ENCODE measurements around the gene SLX1A. TPM values are rescaled to one million over a fixed set of nuclear protein-coding genes. Genes with fewer than 3 reads are reported as not detected.

SLX1A gene
- total and polyA plus RNA-seq, 9 of the 15 experiments (the other 6 are each of a cell fraction or from before 2014, with no cell fraction given) = 2.3 to 86.5 (median 11.6) TPM

- H2AFZ ChIP-seq (ENCODE audit: low read depth, low read length) = 0 out of 2 replicates have a peak overlapping the region, but pooled peaks have one; percentile 45
- ATAC-seq (no peak), DNase-seq (ENCODE audit: extremely low read depth in 1 of 4, low spot score in 3 of 4) (no peak), FAIRE-seq (no peak)
- H3K9me3 ChIP-seq (replicated peaks; ENCODE audit: control insufficient read depth, insufficient read depth, low read depth, low read length) = peaks cover 8% of the 10 kb centered on the region; the same call in 1 of the 2 replicates
- BruUV-seq (replicated peaks) = no TSS peak
- H3K4me1 ChIP-seq (replicated peaks in 1 of 2; ENCODE audit: control insufficient read depth in 2 of 2, insufficient read depth in 2 of 2, low read length in 2 of 2) = no peaks in the 10 kb centered on the region
- no peaks in the 10 kb centered on the region for H4K20me1 ChIP-seq (replicated peaks; ENCODE audit: control insufficient read depth, insufficient read depth, low read length)
- ChIA-PET CTCF (ENCODE audit: low intra/inter-chr PET ratio) (no interaction called here), POLR2A (no interaction called here)
- H3K79me2 ChIP-seq (ENCODE audit: control insufficient read depth, insufficient read depth, low read length) = no peaks in the 10 kb centered on the region
- H3K4me3 ChIP-seq = no peak overlapping the region
- in situ Hi-C loops (cut with MboI) (no loop called here), intact Hi-C loops (cut with micrococcal nuclease) (no loop called here)
- no peak overlapping the region for H3K9ac ChIP-seq (ENCODE audit: insufficient read depth in 1 of 2, low read depth in 2 of 2, low read length in 2 of 2)
- TF ChIP-seq RCOR1 (IDR thresholded peaks at IDR 0.05; ENCODE audit: borderline replicate concordance in 1 of 2, low read depth in 2 of 2, low read length in 2 of 2) (no peak), YY1 (IDR thresholded peaks at IDR 0.05; ENCODE audit: borderline replicate concordance in 1 of 3, control insufficient read depth in 1 of 3, extremely low read depth in 1 of 3, insufficient read depth in 3 of 3, insufficient read length in 1 of 3, insufficient replicate concordance in 2 of 3, low read depth in 1 of 3, low read length in 2 of 3) (peak in 1 of 3 experiments; percentile 31)
- no peak overlapping the region for H3K4me2 ChIP-seq (ENCODE audit: insufficient read depth, low read length)
- no peak overlapping the region for H3K27ac ChIP-seq (ENCODE audit: extremely low read depth, low read depth, low read length)
- no peaks in the 10 kb centered on the region for H3K36me3 ChIP-seq (ENCODE audit: control insufficient read depth, insufficient read depth, low read length)
- 34% methylated on average over 7 of the region's 7 CpGs for WGBS (ENCODE audit: insufficient coverage, low coverage, missing lambda C conversion rate)
- no peaks in the 10 kb centered on the region for H3K27me3 ChIP-seq (ENCODE audit: control insufficient read depth in 2 of 2, insufficient read depth in 2 of 2, low read length in 2 of 2)
- no peaks in the 10 kb centered on the region for H3K9me1 ChIP-seq (ENCODE audit: control insufficient read depth, insufficient read depth, low read length)
Observed at GRCh38 chr16:30151091-30151490, 42.6 kb upstream of the SLX1A start.

DNA sequence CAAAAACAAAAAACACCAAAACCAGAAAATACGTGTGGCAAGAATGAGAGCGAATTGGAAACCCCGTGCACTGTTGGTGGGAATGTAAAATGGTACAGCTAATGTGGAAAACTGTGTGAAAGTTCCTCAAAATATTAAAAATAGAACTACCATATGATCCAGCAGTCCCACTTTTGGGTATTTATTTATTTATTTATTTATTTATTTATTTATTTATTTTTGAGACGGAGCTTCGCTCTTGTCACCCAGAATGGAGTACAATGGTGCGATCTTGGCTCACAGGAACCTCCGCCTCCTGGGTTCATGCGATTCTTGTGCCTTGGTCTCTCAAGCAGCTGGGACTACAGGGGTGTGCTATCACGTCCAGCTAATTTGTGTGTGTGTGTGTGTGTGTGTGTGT is 41.2 kb upstream of the SLX1A start:
- H3K4me3 ChIP-seq = no peak overlapping the region
- no peak for TF ChIP-seq ZNF583 (CRISPR knock-in tag; IDR thresholded peaks at IDR 0.05)
- TF ChIP-seq, protein P1, sequence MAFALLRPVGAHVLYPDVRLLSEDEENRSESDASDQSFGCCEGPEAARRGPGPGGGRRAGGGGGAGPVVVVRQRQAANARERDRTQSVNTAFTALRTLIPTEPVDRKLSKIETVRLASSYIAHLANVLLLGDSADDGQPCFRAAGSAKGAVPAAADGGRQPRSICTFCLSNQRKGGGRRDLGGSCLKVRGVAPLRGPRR (CRISPR knock-in tag; IDR thresholded peaks at IDR 0.05) = no peak
- TF ChIP-seq ZFP30 (CRISPR knock-in tag; IDR thresholded peaks at IDR 0.05; ENCODE audit: borderline replicate concordance) = no peak
- no peak for TF ChIP-seq PHTF2 (CRISPR knock-in tag; IDR thresholded peaks at IDR 0.05)
- TF ChIP-seq MCM5 (IDR thresholded peaks at IDR 0.05; ENCODE audit: low read depth) = no peak
- TF ChIP-seq FOXK2 (conservative IDR thresholded peaks at IDR 0.05 in 1 of 2, IDR thresholded peaks at IDR 0.05 in 1 of 2; ENCODE audit: low read depth in 2 of 2) = no peak
- no peak for TF ChIP-seq JUND (IDR thresholded peaks at IDR 0.05; ENCODE audit: borderline replicate concordance, low read depth, low read length)
- no peak for TF ChIP-seq JUND (tag; IDR thresholded peaks at IDR 0.05; ENCODE audit: borderline replicate concordance, low read depth, low read length)
- no peak for TF ChIP-seq AFF1 (IDR thresholded peaks at IDR 0.05; ENCODE audit: low read depth in 1 of 2, partially characterized antibody in 2 of 2)

More for the DNA sequence above, 41.2 kb upstream of the SLX1A start:
- peaks cover 8% of the 10 kb centered on the region; the same call in 1 of the 2 replicates for H3K9me3 ChIP-seq (replicated peaks; ENCODE audit: control insufficient read depth, insufficient read depth, low read depth, low read length)
- BruUV-seq (replicated peaks) = no TSS peak
- in situ Hi-C loops (cut with MboI) (no loop called here), intact Hi-C loops (cut with micrococcal nuclease) (no loop called here)
- CTCF ChIA-PET (ENCODE audit: low intra/inter-chr PET ratio) = no interaction called here
- no peak overlapping the region for H3K27ac ChIP-seq (ENCODE audit: extremely low read depth, low read depth, low read length)
- H3K4me1 ChIP-seq (replicated peaks in 1 of 2; ENCODE audit: control insufficient read depth in 2 of 2, insufficient read depth in 2 of 2, low read length in 2 of 2) = no peaks in the 10 kb centered on the region
- H3K9me1 ChIP-seq (ENCODE audit: control insufficient read depth, insufficient read depth, low read length) = no peaks in the 10 kb centered on the region
- no peak for ATAC-seq
- no peaks in the 10 kb centered on the region for H3K27me3 ChIP-seq (ENCODE audit: control insufficient read depth in 2 of 2, insufficient read depth in 2 of 2, low read length in 2 of 2)
- H3K9ac ChIP-seq (ENCODE audit: insufficient read depth in 1 of 2, low read depth in 2 of 2, low read length in 2 of 2) = no peak overlapping the region
- H3K79me2 ChIP-seq (ENCODE audit: control insufficient read depth, insufficient read depth, low read length) = no peaks in the 10 kb centered on the region
- no peak for FAIRE-seq
- H3K36me3 ChIP-seq (ENCODE audit: control insufficient read depth, insufficient read depth, low read length) = no peaks in the 10 kb centered on the region
- WGBS (ENCODE audit: insufficient coverage, low coverage, missing lambda C conversion rate) = 85% methylated on average over 8 of the region's 9 CpGs
- DNase-seq (ENCODE audit: extremely low read depth in 1 of 4, low spot score in 3 of 4) = no peak
- H2AFZ ChIP-seq (ENCODE audit: low read depth, low read length) = no peak overlapping the region
- H4K20me1 ChIP-seq (replicated peaks; ENCODE audit: control insufficient read depth, insufficient read depth, low read length) = no peaks in the 10 kb centered on the region
- no peak overlapping the region for H3K4me2 ChIP-seq (ENCODE audit: insufficient read depth, low read length)
- POLR2A ChIA-PET = interaction anchor here (1.2 kb wide), 1 partner anchor 8 kb away, joined by 3 read pairs; no protein-coding TSS in a partner anchor

Measured in K562 (cell line).